ENCODE measurements around the gene PLAC8L1.

GRCh38 chr5:146081556-146081955 lies 23.8 kb downstream of the PLAC8L1 start:
- TF ChIP-seq POLR2A (IDR thresholded peaks at IDR 0.05; ENCODE audit: low read depth, low read length): no peak
- TF ChIP-seq POU2F2 (IDR thresholded peaks at IDR 0.05; ENCODE audit: low read depth, low read length): no peak
- no peak for TF ChIP-seq SPI1 (IDR thresholded peaks at IDR 0.05; ENCODE audit: low read depth, low read length)
- TF ChIP-seq POLR2AphosphoS5 (IDR thresholded peaks at IDR 0.05; ENCODE audit: low read depth, low read length): no peak
- no peak for TF ChIP-seq TAF1 (IDR thresholded peaks at IDR 0.05; ENCODE audit: low read depth, low read length)

All from GM12891 (cell line).